Adrenal gland (tissue), 5 donors: Measurements from ENCODE around the gene SYCE3.

Experiments
- POLR2A ChIP-seq, 2 donors: fragments of 450-650 bp; IDR thresholded peaks; one replicate each; pipeline ENCODE4 v1.6.1; 2017; ENCODE audit warnings: antibody characterized with exemption in 2 of 2, mild to moderate bottlenecking in 2 of 2, moderate library complexity in 1 of 2
- TF ChIP-seq, protein P1 (sequence below), 6 experiments: fragments of 450-650 bp in 4 of 6; fragments of 200-600 bp in 2 of 6; sonication (generic) in 1 of 6; IDR thresholded peaks; 1 replicate in 5 of 6; 2 replicates in 1 of 6; pipeline versions ENCODE4 v1.5.1 to v1.8.0; 2016 to 2021; ENCODE audit warnings: antibody characterized with exemption in 6 of 6, mild to moderate bottlenecking in 2 of 6, moderate library complexity in 1 of 6
- donor health status: DM: no; HTN: no; CAD: no.

DNA sequence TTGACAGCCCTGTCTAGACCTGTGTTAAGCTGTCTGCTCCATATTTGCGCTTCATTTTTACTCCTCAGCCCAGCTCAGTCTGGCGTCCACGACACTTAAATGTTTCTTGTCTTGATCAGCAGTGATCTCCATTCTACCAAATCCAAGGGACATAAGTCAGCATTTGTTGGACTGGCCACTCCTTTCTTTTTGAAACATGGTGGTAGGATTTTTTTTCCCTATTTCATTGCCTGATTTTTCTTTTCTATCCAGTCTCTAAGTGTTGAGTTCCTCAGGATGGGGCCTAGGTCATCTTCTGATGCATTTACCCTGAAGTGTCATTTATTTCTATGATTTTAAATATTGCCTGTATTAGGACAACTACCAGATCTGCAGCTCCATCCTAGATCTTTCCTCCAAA is 53.8 kb downstream of the SYCE3 start:
- TF ChIP-seq, protein P1, sequence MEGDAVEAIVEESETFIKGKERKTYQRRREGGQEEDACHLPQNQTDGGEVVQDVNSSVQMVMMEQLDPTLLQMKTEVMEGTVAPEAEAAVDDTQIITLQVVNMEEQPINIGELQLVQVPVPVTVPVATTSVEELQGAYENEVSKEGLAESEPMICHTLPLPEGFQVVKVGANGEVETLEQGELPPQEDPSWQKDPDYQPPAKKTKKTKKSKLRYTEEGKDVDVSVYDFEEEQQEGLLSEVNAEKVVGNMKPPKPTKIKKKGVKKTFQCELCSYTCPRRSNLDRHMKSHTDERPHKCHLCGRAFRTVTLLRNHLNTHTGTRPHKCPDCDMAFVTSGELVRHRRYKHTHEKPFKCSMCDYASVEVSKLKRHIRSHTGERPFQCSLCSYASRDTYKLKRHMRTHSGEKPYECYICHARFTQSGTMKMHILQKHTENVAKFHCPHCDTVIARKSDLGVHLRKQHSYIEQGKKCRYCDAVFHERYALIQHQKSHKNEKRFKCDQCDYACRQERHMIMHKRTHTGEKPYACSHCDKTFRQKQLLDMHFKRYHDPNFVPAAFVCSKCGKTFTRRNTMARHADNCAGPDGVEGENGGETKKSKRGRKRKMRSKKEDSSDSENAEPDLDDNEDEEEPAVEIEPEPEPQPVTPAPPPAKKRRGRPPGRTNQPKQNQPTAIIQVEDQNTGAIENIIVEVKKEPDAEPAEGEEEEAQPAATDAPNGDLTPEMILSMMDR (IDR thresholded peaks at IDR 0.05), result no peak
- TF ChIP-seq POLR2A (IDR thresholded peaks at IDR 0.05), result no peak
